ENCODE measurements around the gene CIROP. TPM values are rescaled to one million over a fixed set of nuclear protein-coding genes. Genes with fewer than 3 reads are reported as not detected.

The CIROP gene
- total and polyA plus RNA-seq, 9 of the 15 experiments (the other 6 are each of a cell fraction or from before 2014, with no cell fraction given) = not detected

GRCh38 chr14:23094666-23095195, 10.1 kb downstream of the CIROP start, which contains the start of gene ACIN1 (continued):
- TF ChIP-seq ZNF511 (CRISPR knock-in tag; IDR thresholded peaks at IDR 0.05) (peak; percentile 65; the same call in 1 of the 2 replicates), DNMT1 (IDR thresholded peaks at IDR 0.05) (no peak), PHF8 (IDR thresholded peaks at IDR 0.05; ENCODE audit: borderline replicate concordance, low read length) (peak; percentile 93), ZBTB5 (IDR thresholded peaks at IDR 0.05) (peak; percentile 99), CREB1 (IDR thresholded peaks at IDR 0.05) (no peak), CREB1 (CRISPR knock-in tag; IDR thresholded peaks at IDR 0.05) (peak; percentile 60; the same call in 1 of the 2 replicates), ATF6 (CRISPR knock-in tag; IDR thresholded peaks at IDR 0.05) (peak; percentile 93; the same call in 1 of the 2 replicates), ZNF311 (CRISPR knock-in tag; IDR thresholded peaks at IDR 0.05) (no peak), XRCC4 (IDR thresholded peaks at IDR 0.05; ENCODE audit: extremely low read depth, insufficient read depth, insufficient read length) (no peak), NCOA4 (IDR thresholded peaks at IDR 0.05; ENCODE audit: partially characterized antibody) (no peak), SFPQ (IDR thresholded peaks at IDR 0.05; ENCODE audit: low read depth, low read length) (no peak), MYNN (IDR thresholded peaks at IDR 0.05) (no peak), MYNN (CRISPR knock-in tag; IDR thresholded peaks at IDR 0.05) (no peak), CTBP1 (IDR thresholded peaks at IDR 0.05; ENCODE audit: borderline replicate concordance) (peak; percentile 68), SREBF1 (IDR thresholded peaks at IDR 0.05; ENCODE audit: borderline replicate concordance, low read depth, low read length) (no peak), KAT7 (CRISPR knock-in tag; IDR thresholded peaks at IDR 0.05; ENCODE audit: borderline replicate concordance) (0 out of 2 replicates have a peak, but pooled peaks have one; percentile 88), ZFX (CRISPR knock-in tag; IDR thresholded peaks at IDR 0.05) (peak; percentile 85), RFX5 (IDR thresholded peaks at IDR 0.05; ENCODE audit: low read depth, low read length) (no peak), PML (IDR thresholded peaks at IDR 0.05; ENCODE audit: low read length) (peak; percentile 79), HMGN3 (IDR thresholded peaks at IDR 0.05; ENCODE audit: borderline replicate concordance, extremely low read depth, insufficient read length, low read depth, low read length) (peak; percentile 45), ESRRA (IDR thresholded peaks at IDR 0.05; ENCODE audit: borderline replicate concordance, low read depth) (peak; percentile 45; the same call in 1 of the 2 replicates), POLR2A (conservative IDR thresholded peaks at IDR 0.05) (peak; percentile 96)

Data from K562 (cell line).